ENCODE measurements around the gene PACSIN1.

The PACSIN1 gene

DNA sequence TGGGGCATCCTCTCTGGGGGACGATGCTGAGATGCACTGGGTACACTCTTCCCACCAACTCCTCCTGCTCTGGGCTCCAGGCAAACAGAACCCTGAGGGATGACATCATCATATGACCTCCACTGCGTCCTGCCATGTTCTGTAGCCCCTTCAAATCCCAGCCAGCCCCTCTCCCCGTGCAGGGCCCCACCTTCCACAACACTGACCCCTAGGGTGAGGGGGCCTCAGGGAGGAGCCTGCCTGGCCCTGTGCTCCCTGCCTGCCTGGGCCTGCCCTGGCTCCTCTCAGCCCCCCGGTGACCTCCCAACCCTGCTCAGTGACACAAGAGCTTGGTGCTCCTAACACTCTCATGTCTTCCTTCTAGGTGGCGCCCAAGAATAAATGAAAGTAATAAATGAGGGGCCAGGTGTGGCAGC is 99.9 kb downstream of the PACSIN1 start:
- DNase-seq: no peak

DNA sequence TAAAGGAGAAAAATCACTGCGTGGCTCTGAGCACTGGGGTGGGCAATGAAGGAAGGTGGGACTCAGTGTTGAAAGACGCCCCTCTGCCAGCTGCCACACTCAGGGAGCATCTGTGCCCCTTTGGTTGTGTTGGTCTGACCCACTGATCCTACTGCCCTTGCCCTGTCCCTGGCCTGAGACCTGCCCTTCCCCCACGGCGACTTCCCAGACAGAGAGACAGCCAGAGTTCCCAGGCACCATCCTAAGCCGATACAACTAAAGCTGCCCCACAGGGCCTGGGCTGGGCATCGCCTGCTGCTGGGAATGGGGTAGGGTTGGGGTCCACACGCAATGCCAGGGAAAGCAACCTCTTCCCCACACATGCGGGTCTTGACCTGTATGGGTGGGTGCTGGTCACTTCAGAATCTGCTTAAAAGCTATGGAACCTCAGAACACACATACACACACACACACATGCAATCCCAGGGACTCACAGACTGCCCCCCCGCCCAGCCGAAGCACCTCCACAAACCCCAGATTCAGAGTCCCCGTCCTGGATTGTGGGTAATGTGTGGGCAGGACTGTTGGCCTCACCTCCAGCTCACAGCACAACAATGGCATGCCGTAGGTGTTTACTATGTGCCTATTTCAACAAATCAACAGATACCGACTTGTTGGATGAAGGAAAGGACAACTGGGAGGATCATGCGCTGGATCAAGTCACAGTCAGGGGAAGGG is 101.1 kb downstream of the PACSIN1 start:
- no peak for DNase-seq

DNA sequence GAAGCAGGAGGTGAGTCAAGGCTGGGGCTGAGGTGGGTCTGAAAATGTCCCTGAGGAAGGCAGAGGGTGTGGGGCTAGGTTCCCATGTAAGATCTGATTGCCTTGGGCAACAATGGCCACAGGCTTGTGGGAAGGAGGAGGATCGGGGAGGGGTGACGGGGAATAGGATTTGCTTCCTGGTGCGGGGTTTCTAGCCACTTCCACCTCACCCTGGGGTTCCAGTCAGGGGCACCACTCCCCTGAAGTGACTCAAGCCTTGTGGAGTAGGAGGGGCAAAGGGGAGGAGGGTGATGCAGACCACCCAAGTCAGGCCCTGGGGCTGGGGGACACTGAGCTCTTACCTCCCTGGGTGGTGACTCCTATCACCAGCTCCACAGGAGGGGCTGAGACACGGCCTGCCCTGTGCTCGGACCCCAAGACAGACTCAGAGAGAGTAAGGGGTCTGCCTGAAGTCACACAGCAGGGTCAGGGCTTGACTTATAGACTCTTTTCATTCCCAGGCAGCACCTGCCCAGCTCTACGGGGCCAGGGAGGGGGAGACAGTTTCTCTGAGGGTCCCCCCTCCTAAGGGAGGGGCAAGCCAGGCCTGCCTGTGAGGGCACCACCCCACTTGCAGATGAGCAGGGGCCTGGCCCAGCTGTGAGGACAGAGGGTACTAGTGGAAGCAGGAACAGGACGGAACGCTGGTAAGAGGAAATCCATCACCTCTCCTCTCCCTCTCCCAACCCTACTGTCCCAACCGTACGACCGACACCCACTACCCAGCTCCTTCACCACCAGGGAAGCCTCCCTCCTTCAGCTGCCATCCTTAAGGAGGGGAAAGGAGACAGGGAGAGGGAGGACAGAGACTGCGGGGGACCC is 102.7 kb downstream of the PACSIN1 start:
- DNase-seq: no peak

DNA sequence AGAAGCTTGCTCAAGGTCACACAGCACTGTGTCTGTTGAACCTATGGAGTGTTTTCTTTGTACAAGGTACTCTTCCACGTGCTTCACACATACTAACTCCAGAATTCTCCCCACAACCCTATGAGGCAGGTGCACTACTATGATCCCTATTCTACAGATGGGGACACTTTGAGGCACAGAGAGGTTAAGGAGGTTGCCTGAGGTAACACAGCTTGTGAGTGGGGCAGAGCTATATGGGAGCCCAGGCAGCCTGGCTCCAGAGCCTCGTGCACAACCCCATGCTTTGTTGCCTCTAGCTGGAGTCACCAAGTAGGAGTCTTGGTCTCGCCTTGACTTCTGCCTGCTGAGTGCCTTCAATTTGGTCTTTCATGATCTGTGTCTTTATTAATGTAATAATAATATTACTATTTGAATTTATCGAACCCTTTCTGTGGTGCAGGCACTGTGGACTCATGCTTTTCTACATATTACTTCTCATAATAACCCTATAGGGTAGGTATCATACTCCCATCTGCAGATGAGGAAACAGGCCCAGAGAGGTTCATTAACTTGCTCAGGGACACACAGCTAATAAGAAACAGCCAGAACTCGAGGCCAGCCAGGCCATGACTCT is 103.6 kb downstream of the PACSIN1 start:
- DNase-seq: no peak

DNA sequence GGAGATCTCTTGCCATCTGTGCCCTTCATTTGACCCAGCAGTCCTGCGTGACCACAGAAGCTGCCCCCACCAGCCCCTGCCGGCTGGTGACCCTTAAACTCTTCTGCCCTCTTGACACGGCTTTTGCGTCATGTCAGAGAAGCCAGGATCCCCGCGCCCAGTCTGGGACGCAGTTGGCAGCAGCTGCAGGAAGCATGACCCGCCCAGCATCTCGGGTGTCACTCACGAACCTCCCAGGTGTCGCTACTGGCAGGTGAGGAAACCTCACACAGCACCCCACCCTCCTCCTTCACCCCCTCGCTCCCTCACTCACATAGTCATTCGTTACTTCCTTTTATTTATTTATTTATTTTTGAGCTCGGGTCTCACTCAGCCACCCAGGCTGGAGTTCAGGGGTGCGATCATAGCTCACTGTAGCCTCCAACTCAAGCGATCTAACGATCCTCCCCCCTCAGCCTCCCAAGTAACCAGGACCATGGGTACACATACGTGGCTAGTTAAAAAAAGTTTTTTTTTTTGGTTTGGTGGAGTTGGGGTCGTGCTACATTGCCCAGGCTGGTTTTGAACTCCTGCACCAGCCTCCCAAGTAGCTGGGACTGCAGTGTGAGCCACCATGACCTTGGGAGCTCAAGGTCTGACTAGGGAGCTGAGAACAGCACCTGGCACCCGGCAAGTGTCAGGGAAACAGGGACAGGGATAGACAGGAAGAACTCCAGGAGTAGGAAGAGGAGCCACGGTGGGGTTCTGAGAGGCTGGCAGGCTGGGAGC is 104.4 kb downstream of the PACSIN1 start:
- DNase-seq: no peak

DNA sequence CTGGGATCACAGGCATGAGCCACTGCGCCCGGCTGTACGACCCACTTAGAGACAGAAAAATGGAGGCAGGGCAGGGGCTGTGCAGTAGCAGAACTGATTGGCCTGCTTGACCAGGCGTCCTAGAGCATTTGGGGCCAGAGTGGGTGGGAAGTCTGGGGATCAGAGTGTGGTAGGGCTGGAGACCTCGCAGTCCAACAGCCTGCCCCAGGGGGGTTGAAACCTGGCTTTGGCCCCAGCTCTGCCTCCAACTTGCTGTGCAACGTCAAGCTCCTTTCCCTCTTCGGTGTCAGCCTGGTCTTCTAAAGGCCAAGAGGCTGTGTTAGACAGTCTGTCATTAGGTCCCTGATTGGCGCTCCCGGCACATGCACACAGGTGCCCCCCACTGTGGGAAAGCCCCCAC is 105.5 kb downstream of the PACSIN1 start:
- no peak for DNase-seq

DNA sequence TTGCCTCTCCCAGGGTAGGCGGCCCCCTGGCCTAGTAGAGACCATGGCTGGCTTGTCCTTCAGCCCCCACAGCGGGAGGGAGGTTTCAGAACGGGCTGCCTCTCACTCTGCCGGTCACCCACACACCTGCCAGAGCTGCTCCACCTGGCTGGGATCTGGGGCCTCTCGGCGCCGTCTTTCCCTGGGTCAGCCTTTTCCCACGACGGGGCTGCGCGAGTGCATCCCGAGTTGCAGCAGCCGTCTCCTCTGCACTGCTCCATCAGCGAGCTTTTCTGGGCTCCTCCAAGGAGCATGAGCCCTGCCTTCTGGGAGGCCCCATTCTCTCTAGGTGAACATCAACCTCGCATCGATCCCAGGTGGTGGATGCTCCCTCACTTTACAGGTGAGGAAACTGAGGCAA is 106.1 kb downstream of the PACSIN1 start:
- no peak for DNase-seq

DNA sequence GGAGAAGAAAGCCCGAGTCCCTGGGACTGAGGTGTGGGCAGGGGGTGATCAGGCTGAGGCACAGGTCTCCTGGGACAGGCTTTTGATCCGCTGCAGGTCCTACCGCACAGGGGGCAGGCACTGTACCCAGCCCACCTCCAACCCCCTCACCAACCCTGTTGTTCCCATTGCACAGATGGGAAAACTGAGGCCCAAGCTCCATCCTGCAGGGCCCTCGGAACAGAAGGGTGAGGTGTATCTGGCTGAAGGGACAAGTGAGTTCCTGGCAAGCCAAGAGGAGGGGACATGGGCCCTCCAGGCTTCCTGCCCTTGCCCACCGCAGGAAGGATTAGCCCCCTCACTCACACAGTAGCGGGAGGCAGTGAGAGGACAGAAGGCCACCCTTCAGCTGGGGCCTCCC is 106.7 kb downstream of the PACSIN1 start:
- DNase-seq: no peak

DNA sequence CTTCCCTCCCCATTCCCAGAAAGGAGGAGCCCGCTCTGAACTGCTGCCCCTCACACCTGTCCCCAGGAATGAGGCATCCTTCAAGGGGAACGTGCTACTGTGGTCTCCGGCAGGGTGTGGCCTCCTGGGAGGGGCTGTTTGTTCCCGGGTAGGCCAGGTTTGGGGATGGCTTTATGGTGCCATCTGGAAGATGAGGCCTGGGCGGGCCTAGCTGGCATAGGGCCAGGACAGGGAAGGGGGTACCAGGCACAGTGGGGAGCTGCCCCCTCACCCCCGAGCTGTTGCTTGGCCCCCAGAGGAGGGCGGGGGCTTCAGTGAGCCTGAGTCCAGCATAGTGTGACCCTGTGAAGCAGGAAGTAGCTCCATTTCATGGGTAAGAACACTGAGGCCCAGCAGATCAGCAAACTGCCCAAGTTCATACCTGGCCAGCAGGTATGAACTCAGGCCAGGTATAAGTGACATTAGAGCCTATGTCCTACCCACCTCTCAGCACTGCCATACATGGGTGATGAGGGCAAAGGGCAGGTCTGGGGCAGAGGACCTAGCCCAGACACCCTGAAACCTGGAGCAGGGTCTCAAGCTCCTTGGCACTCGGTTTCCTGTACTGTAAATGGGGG is 107.8 kb downstream of the PACSIN1 start:
- DNase-seq: no peak

DNA sequence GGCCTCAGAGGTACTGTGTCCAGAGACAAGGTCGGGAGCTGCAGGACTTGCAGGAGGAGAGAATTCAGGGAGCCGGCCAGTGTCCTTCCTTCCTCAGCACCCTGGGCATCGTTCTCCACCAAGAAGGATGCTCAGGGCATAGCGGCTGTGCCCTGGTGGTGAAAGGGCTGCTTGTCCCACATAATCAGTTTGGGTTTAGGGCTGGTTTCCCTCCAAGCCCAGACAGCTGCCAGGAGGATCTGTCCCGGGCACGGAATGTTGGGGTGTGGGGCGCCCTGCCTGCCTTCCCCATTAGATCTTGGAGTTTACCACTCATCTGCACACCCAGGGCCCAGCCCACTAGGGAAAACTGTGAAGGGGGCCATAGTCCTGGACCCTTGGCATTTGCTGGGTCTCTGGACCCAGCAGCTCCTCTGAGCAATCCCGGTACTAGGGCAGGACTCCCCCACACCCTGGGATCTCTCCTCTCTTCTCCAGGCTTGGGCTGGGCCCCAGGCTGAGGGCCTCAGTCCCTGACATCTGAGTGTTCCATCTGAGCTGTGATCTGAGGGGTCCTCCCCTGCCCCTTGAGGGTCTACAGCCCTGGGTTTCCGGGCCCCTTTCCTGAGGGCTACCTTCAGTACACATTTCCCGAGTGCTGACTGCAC is 108.9 kb downstream of the PACSIN1 start:
- no peak for DNase-seq

DNA sequence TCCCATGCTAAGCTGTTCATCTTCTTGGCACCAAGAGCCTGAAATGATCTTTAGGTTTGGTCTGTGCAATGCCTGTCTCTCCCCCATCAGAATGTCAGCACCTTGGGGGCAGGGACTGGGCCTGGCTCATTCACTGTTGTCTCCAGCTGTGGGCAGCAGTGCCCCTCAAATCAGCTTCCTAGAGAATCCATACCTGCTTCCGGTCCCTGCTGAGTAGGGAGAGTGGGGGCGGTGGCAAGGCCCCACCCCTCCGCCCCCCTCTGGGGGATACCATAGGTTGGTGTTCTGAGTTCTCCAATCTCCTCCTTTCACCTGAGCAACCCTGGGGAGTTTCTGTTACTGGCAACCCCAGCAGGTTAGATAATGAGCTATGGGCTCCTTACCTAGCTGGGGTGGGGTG is 109.5 kb downstream of the PACSIN1 start:
- DNase-seq: no peak

DNA sequence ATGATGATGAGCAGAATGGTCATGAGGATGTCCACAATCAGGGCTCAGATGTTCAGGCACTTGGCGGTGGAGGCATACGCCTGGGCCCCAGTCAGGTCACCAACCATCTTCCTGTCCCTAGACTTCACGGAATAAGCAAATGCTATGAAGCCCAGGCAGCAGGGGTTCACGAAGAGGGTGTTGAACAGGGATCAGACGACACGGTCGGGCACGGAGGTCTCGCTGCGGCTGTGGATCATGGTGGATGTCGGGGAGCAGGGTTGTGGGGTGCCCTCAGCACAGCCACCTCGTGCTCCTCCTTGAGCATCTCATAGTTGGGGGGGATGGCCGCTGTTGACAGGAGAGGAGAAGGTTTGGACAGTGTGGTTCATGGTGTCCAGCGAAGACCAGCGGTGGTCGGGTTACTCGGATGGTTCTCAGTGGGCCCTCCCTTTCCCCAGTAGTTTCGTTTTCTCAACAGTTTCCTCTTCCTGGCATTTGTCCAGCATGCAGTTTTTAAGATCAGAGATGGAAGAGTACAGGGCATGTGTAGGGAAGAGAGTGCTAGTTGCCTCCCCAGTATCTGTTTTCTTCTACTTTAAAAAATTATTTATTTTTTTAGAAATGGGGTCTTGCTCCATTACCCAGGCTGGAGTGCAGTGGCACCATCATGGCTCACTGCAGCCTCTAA is 110.5 kb downstream of the PACSIN1 start:
- no peak for DNase-seq

DNA sequence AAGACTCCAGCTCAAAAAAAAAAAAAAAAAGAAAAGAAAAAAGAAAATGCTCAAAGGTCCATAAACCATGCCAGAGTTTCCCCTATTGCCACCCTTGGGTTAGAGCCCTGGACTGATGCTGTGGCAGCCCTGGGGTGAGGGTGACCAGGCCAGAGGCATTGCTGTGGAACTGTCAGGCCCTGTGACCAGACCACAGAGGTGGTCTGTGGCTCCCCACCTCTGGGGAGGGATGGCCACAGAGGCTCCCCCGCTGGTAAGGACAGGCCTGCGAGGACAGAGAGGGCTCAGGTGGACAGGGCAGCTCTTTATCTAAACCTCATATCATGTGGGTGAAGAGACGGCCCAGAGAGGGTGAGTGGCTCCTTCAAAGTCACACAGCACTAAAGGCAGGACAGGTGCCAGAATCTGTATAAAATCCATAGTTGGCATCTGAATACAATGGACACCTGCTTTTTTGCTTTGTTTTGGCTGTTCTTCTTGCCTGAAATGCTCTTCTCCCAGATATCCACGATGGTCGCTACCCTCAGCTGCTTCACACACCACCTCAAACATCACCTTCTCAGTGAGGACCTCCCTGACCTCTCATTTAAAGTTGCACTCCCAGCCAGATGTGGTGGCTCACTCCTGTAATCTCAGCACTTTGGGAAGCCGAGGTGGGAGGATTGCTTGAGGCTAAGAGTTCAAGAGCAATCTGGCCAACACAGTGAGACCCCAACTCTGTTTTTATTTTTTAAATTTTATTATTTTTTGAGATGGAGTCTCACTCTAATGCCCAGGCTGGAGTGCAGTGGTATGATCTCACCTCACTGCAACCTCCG is 112.8 kb downstream of the PACSIN1 start:
- no peak for DNase-seq

DNA sequence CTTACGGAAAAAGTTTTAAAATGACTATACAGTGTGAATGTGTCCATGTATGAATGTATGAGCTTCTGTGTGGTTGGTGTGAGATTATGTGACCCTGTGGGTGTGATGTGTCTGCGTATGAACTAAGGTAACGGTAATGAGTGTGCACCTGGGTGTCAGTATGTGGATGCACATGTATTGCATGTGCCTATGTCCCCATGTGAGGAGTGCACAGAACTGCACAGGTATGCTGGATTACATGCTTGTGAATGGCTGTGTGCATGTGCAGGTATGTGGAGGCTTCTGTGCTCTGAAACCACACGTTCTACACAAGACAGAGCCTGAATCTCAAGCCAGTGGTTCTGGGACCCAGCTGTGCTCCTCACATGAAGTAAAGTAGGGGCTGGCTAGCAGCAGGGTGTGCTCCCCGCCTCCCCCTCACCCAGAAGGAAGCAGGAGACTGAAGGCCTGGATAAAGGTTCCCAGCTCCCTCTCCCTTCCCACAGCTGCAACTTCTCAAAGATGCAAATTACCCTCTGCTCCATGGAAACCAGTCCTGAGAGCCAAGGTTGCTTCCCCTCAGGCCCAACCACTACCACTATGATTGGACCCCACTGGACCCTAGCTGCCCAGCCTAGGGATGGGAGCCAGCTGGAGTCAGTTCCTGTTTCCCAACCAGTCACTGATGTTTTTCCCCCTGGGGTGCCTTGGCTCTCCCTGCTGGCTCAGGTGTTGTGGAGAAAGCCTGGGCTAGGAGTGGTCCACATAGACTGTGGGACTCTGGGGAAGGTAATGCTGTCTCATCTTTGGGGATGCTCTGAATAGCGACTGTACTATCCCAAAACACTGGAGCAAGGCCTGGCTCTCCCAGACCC is 115.1 kb downstream of the PACSIN1 start:
- DNase-seq: no peak

DNA sequence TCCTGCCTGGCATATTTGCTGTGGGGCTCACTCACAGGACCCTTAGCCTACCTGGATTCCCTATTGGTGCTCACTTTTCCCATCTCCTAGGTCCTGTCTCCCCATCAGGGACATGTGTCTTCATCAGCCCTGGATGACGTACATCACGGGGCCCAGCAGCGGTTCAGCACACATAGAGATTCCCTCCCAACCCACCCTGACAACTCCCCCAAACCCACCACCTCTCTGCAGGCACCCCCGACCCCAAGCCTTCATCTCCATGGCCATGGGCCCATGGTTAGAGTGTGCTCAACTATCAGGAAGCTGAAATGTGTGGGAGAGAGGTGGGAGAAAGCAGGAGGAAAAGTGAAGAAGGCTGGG is 115.7 kb downstream of the PACSIN1 start:
- DNase-seq: no peak

DNA sequence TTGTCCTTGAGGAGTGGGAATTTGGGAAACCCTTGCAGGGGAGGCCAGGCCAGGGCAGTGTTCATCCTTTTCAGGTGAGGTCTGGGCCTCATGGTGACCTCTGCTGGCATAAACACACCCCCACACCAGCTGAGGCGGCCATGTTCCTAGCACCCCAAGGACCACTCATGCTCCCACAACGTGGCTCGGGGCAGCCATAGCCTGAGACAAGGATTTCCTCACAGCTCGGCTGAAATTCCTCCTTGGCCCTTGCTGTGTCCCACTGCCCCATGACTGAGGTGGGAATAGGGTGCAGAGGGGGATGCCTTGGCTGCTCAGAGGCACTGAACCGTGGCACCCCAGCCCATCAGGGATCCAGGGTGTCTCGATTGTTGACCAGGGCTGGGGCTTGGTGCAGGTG is 117.6 kb downstream of the PACSIN1 start:
- DNase-seq: no peak

DNA sequence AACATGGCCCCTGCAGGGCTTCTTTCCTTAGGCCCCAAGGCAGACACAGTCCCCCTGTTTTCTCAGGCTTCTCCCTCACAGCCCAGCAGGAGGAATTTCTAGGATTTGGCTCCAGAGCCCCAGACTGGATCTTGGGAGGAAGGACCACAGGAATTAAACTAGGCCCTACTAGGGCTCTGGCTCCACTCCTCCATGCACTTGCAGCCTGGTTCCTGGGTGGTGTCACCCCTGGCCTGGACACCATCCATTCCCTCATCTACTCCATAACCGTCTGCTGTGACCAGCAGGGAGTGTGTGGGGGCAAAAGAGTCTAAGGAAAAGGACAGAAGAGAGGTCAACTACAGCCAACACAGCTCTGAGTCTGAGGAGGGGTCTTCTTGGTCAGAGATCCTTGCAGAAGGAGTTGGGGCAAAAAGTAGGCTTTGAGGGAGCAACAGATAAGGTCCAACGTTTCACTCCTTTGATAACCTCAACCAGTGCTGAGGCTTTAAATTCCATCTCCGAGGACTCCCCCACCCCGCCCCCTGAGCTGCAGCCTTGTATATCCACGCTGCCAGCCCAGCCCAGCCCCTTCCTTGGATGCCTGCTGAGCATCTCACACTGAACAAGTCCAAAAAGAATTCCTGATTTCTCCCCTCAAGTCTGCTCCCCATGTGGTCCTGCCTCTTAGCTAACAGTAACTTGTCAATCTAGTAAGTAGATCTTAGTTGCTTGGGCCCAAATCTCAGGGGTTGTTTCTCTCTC is 118.2 kb downstream of the PACSIN1 start:
- no peak for DNase-seq

DNA sequence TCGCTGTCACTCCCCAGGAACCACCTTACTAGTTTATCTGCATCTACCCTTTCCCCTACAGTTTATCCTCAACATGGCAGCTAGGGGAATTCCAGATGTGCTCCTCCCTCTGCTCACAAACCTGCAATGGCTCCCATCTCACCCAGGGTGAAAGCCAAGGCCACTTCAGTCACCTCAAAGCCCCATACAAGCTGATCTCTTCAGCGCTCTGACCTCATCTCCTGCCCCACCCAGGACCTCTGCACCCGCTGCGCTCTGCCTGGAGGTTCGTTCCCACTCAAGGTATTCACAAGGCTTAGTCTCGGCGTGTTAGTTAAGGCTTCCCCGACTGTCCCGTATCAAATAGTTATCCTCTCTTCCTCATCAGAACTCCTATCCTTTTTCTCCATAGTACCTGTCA is 118.8 kb downstream of the PACSIN1 start:
- no peak for DNase-seq

Data from kidney glomerular epithelial cell (primary cell).